Peyer's patch (tissue), 4 donors: ENCODE results near the gene RNF126. TPM values are rescaled to one million over a fixed set of nuclear protein-coding genes. Genes with fewer than 3 reads are reported as not detected.

ENCODE experiments used
- DNase-seq, 3 donors: peaks; one replicate each; pipeline ENCODE4 v3.0.0-alpha.2; 2017 to 2019
- H3K27ac ChIP-seq, 4 donors: fragments of 200-600 bp; sonication (generic); one replicate each; pipeline ENCODE4 v1.5.1; 2016 to 2019
- H3K27me3 ChIP-seq, 2 donors: fragments of 200-600 bp; sonication (generic); one replicate each; pipeline ENCODE4 v1.5.1; 2019
- H3K36me3 ChIP-seq, 3 donors: fragments of 200-600 bp; sonication (generic); one replicate each; pipeline ENCODE4 v1.5.1; 2016 to 2019
- H3K4me1 ChIP-seq, 4 donors: fragments of 200-600 bp; sonication (generic); one replicate each; pipeline ENCODE4 v1.5.1; 2016 to 2019
- H3K4me3 ChIP-seq, 4 donors: fragments of 200-600 bp; sonication (generic); 1 replicate in 3 of 4; 2 replicates in 1 of 4; pipeline ENCODE4 v1.5.1; 2016 to 2019; ENCODE audit warnings: mild to moderate bottlenecking in 1 of 4
- H3K9me3 ChIP-seq, 4 donors: fragments of 200-600 bp; sonication (generic); one replicate each; pipeline ENCODE4 v1.5.1; 2016 to 2019; ENCODE audit warnings: mild to moderate bottlenecking in 1 of 4
- POLR2A ChIP-seq, 2 donors: fragments of 450-650 bp; IDR thresholded peaks; one replicate each; pipeline ENCODE4 v1.5.1; 2017; ENCODE audit warnings: antibody characterized with exemption in 2 of 2, mild to moderate bottlenecking in 2 of 2, moderate library complexity in 2 of 2
- total RNA-seq, 4 donors: library from RNA; depleted of rRNA; stranded (reverse); fragments of >200 nt; gene quantifications; one replicate each; pipeline ENCODE4 v1.1.0, GENCODE V29; 2016
- TF ChIP-seq, protein P1 (sequence below), 6 experiments: fragments of 450-650 bp in 4 of 6; fragments of 200-600 bp in 2 of 6; sonication (generic) in 1 of 6; IDR thresholded peaks; one replicate each; pipeline ENCODE4 v1.5.1; 2017 to 2019; ENCODE audit warnings: antibody characterized with exemption in 6 of 6, mild to moderate bottlenecking in 3 of 6, moderate library complexity in 1 of 6

Gene RNF126
- total RNA-seq, 4 donors from 2014 or later = 83.3 to 119 (median 115) TPM

- TF ChIP-seq POLR2A (IDR thresholded peaks at IDR 0.05) = no peak
- TF ChIP-seq, protein P1, sequence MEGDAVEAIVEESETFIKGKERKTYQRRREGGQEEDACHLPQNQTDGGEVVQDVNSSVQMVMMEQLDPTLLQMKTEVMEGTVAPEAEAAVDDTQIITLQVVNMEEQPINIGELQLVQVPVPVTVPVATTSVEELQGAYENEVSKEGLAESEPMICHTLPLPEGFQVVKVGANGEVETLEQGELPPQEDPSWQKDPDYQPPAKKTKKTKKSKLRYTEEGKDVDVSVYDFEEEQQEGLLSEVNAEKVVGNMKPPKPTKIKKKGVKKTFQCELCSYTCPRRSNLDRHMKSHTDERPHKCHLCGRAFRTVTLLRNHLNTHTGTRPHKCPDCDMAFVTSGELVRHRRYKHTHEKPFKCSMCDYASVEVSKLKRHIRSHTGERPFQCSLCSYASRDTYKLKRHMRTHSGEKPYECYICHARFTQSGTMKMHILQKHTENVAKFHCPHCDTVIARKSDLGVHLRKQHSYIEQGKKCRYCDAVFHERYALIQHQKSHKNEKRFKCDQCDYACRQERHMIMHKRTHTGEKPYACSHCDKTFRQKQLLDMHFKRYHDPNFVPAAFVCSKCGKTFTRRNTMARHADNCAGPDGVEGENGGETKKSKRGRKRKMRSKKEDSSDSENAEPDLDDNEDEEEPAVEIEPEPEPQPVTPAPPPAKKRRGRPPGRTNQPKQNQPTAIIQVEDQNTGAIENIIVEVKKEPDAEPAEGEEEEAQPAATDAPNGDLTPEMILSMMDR (IDR thresholded peaks at IDR 0.05) = no peak
- Histone ChIP-seq H3K4me1 (peaks cover 0 to 3% (median 0%) of the 10 kb centered on the region in 4 donors), H3K27ac (no peak within 1 kb of the TSS), H3K4me3 (no peak within 1 kb of the TSS), H3K9me3 (no peaks in the 10 kb centered on the region), H3K27me3 (no peaks in the 10 kb centered on the region), H3K36me3 (no peaks in the 10 kb centered on the region)
- DNase-seq = no peak
Observed at GRCh38 chr19:695352-695949, 32.4 kb upstream of the RNF126 start, which contains the start of gene PRSS57. PRSS57 (minus strand) TSS chr19:695452; CDS start chr19:695430, 22 bp downstream.

DNA sequence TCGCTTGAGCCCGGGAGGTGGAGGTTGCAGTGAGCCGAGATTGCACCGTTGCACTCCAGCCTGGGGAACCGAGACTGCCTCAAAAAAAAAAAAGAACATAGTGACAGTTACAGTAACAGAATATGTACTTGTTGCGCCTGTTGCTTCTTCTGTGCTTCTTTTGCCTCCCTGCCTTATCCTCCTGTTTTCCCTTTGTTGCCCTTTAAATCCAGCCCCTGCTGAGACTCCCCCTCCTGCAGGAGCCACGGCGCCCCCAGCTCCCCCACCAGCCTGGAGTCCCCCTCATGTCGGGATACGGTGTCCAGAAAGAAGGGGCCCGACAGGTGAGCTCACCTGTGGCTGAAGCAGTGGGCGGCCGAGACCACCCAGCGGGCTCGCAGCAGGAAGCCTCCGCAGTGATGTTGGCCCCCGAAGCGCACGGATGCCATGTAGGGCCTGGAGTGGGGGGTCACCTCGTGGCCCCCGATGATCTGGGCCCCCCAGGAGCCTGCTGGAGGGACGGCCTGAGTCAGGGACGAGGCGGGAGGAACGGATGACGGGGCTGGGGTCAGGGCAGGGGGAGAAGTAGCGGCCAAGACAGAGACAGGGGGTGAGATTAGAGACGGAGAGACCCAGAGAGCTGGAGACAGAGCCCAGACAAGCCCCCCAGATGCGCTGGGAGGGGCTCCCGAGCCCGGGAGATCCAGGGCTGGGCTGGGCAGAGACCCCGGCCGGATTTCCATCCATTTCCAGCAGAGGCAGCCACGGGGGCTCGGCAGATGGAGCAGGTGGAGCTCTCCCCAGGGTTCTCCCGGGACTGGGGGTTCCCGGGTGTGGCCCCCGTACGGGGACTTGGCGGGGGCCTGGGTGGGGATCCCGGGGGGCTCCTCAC is 31.7 kb upstream of the RNF126 start:
- H3K4me3 ChIP-seq = no peak overlapping the region
- TF ChIP-seq, protein P1 (IDR thresholded peaks at IDR 0.05) = no peak
- no peak for TF ChIP-seq POLR2A (IDR thresholded peaks at IDR 0.05)
- no peak for DNase-seq
- no peaks in the 10 kb centered on the region for H3K36me3 ChIP-seq
- H3K27me3 ChIP-seq = no peaks in the 10 kb centered on the region
- H3K27ac ChIP-seq = no peak overlapping the region
- no peaks in the 10 kb centered on the region for H3K9me3 ChIP-seq
- H3K4me1 ChIP-seq = peaks cover 0 to 3% (median 0%) of the 10 kb centered on the region in 4 donors

- DNase-seq = no peak
- Histone ChIP-seq H3K27me3 (no peaks in the 10 kb centered on the region), H3K9me3 (no peaks in the 10 kb centered on the region), H3K36me3 (no peaks in the 10 kb centered on the region), H3K27ac (no peak overlapping the region), H3K4me3 (no peak overlapping the region), H3K4me1 (peaks cover 0 to under 1% (median 0%) of the 10 kb centered on the region in 4 donors)
- TF ChIP-seq, protein P1 (IDR thresholded peaks at IDR 0.05) = no peak
- TF ChIP-seq POLR2A (IDR thresholded peaks at IDR 0.05) = no peak
Observed at GRCh38 chr19:690203-690602, 27.2 kb upstream of the RNF126 start.

DNA sequence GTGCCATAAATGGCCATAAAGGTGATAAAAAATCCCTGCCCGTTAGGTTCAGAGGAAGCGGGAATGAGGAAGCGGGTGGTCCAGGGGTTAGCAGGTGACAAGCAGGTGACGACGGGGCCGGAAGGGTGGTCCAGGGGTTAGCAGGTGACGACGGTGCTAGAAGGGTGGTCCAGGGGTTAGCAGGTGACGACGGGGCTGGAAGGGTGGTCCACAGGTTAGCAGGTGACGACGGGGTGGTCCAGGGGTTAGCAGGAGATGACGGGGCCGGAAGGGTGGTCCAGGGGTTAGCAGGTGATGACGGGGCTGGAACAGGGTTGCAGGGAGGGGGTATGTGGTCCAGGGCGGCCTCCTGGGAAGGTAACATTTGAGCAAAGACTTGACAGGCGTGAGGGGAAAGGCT is 26.0 kb upstream of the RNF126 start:
- Histone ChIP-seq H3K36me3 (no peaks in the 10 kb centered on the region), H3K4me3 (no peak overlapping the region), H3K9me3 (no peaks in the 10 kb centered on the region), H3K27ac (no peak overlapping the region), H3K27me3 (no peaks in the 10 kb centered on the region), H3K4me1 (no peaks in the 10 kb centered on the region)
- no peak for DNase-seq
- TF ChIP-seq, protein P1 (IDR thresholded peaks at IDR 0.05) = no peak

DNA sequence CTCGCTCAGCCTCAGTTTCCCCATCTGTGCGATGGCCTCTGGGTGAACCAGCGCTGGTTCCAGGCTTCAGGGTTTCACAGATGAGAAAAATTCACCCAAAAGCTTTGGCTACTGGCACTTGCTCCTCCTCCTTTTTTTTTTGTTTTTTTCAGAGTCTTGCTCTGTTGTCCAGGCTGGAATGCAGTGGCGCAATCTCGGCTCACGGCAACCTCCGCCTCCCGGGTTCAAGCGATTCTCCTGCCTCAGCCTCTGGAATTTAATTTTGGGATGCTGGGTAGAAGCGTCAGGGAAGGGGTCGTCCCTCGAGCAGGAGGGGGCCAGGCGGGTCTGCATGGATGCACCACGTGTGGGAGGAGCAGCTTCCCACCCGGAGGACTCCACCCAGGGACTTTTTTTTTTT is 25.2 kb upstream of the RNF126 start:
- DNase-seq = no peak
- Histone ChIP-seq H3K4me1 (no peaks in the 10 kb centered on the region), H3K36me3 (no peaks in the 10 kb centered on the region), H3K27ac (no peak overlapping the region), H3K27me3 (no peaks in the 10 kb centered on the region), H3K4me3 (no peak overlapping the region), H3K9me3 (no peaks in the 10 kb centered on the region)
- no peak for TF ChIP-seq POLR2A (IDR thresholded peaks at IDR 0.05)
- TF ChIP-seq, protein P1 (IDR thresholded peaks at IDR 0.05) = no peak
